ENCODE results near the gene SUPT5H. TPM values are rescaled to one million over a fixed set of nuclear protein-coding genes. Genes with fewer than 3 reads are reported as not detected.
"Not testable (repeated sequence)": the region's sequence is repeated elsewhere in the genome, so short reads cannot be mapped to it uniquely, and the experiment has no call there.

The SUPT5H gene
- total RNA-seq, 1 donor from 2014 or later, result 106 TPM

- no peaks in the 10 kb centered on the region for H3K27me3 Mint-ChIP-seq (ENCODE audit: low read depth)
- peaks cover 37% of the 10 kb centered on the region for H3K36me3 Mint-ChIP-seq (ENCODE audit: low read depth)
- no peaks in the 10 kb centered on the region for H3K4me1 Mint-ChIP-seq (ENCODE audit: low read depth)
- no peak overlapping the region for H3K4me3 Mint-ChIP-seq (ENCODE audit: unreplicated experiment)
- H3K9me3 Mint-ChIP-seq (ENCODE audit: low read depth), result no peaks in the 10 kb centered on the region
- peak; percentile 87 for TF ChIP-seq CTCF (IDR thresholded peaks at IDR 0.05)
- H3K27ac Mint-ChIP-seq (ENCODE audit: unreplicated experiment), result no peak overlapping the region
- no peak for DNase-seq (ENCODE audit: low spot score)
These were observed 28.8 kb downstream of the SUPT5H start for GRCh38 chr19:39474139-39474620.

GRCh38 chr19:39475748-39476147 lies 30.4 kb downstream of the SUPT5H start:
- Mint-ChIP-seq H3K4me1 (ENCODE audit: low read depth) (peaks cover 10% of the 10 kb centered on the region), H3K36me3 (ENCODE audit: low read depth) (peaks cover 25% of the 10 kb centered on the region), H3K27ac (ENCODE audit: unreplicated experiment) (no peak overlapping the region), H3K27me3 (ENCODE audit: low read depth) (no peaks in the 10 kb centered on the region), H3K4me3 (ENCODE audit: unreplicated experiment) (no peak overlapping the region), H3K9me3 (ENCODE audit: low read depth) (no peaks in the 10 kb centered on the region)
- DNase-seq (ENCODE audit: low spot score), result no peak
- no peak for TF ChIP-seq CTCF (IDR thresholded peaks at IDR 0.05)

DNA sequence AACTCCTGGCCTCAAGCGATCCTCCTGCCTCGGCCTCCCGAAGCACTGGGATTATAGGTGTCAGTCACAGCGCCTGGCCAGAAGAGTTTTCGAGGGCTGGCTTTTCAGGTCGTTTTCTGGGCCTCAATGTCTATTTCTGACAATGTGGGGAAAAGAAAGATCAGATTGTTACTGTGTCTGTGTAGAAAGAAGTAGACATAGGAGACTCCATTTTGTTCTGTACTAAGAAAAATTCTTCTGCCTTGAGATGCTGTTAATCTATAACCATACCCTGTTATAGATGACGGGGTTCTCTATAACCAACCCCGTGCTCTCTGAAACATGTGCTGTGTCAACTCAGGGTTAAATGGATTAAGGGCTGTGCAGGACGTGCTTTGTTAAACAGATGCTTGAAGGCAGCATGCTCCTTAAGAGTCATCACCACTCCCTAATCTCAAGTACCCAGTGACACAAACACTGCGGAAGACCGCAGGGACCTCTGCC lies 34.0 kb downstream of the SUPT5H start:
- DNase-seq (ENCODE audit: low spot score); H3K9me3 Mint-ChIP-seq (ENCODE audit: low read depth); H3K27me3 Mint-ChIP-seq (ENCODE audit: low read depth); H3K4me3 Mint-ChIP-seq (ENCODE audit: unreplicated experiment): not testable (repeated sequence)
- Mint-ChIP-seq H3K36me3 (ENCODE audit: low read depth) (peaks cover 12% of the 10 kb centered on the region), H3K27ac (ENCODE audit: unreplicated experiment) (peak overlapping the region; percentile 97), H3K4me1 (ENCODE audit: low read depth) (peaks cover 21% of the 10 kb centered on the region)

GRCh38 chr19:39479916-39480315 lies 34.5 kb downstream of the SUPT5H start:
- no peak for TF ChIP-seq CTCF (IDR thresholded peaks at IDR 0.05)
- H3K36me3 Mint-ChIP-seq (ENCODE audit: low read depth), result peaks cover 9% of the 10 kb centered on the region

GRCh38 chr19:39480337-39481228 lies 35.2 kb downstream of the SUPT5H start, which contains the start of gene TIMM50:
TSS of gene TIMM50 (plus strand) at chr19:39480838. CDS start at chr19:39480854, 16 bp downstream.
- Mint-ChIP-seq H3K27me3 (ENCODE audit: low read depth) (no peaks in the 10 kb centered on the region), H3K27ac (ENCODE audit: unreplicated experiment) (peak within 1 kb of the TSS; percentile 97), H3K4me3 (ENCODE audit: unreplicated experiment) (peak within 1 kb of the TSS; percentile 90), H3K4me1 (ENCODE audit: low read depth) (peaks cover 21% of the 10 kb centered on the region), H3K9me3 (ENCODE audit: low read depth) (no peaks in the 10 kb centered on the region), H3K36me3 (ENCODE audit: low read depth) (peaks cover 6% of the 10 kb centered on the region)
- DNase-seq (ENCODE audit: low spot score), result peak; percentile 98
- TF ChIP-seq CTCF (IDR thresholded peaks at IDR 0.05), result no peak

More at GRCh38 chr19:39479916-39480315, 34.5 kb downstream of the SUPT5H start:
- Mint-ChIP-seq H3K27me3 (ENCODE audit: low read depth) (no peaks in the 10 kb centered on the region), H3K27ac (ENCODE audit: unreplicated experiment) (peak overlapping the region; percentile 97), H3K4me3 (ENCODE audit: unreplicated experiment) (peak overlapping the region; percentile 90), H3K9me3 (ENCODE audit: low read depth) (no peaks in the 10 kb centered on the region), H3K4me1 (ENCODE audit: low read depth) (peaks cover 21% of the 10 kb centered on the region)
- DNase-seq (ENCODE audit: low spot score), result no peak

Measured in chondrocyte (in vitro differentiated cells).